Liver (tissue), 9 donors: ENCODE measurements around the gene AGAP5. TPM values are rescaled to one million over a fixed set of nuclear protein-coding genes. Genes with fewer than 3 reads are reported as not detected.

Source experiments
- DNase-seq: peaks from one replicate; pipeline ENCODE4 v3.0.0-alpha.2; 2017; ENCODE audit warnings: low spot score
- H3K27ac ChIP-seq, 2 donors: one replicate each; pipeline ENCODE4 v1.7.0; 2013; ENCODE audit warnings: inconsistent platforms in 2 of 2, low read length in 2 of 2, control low read depth in 1 of 2, low read depth in 1 of 2, mild to moderate bottlenecking in 1 of 2
- H3K27me3 ChIP-seq, 4 donors: one replicate each; pipeline versions ENCODE4 v1.6.1 to v1.7.0; 2013; ENCODE audit warnings: low read length in 3 of 4, inconsistent platforms in 1 of 4, mild to moderate bottlenecking in 1 of 4, moderate library complexity in 1 of 4; ENCODE audit not compliant: control insufficient read depth in 4 of 4, insufficient read depth in 4 of 4
- H3K36me3 ChIP-seq, 4 donors: one replicate each; pipeline versions ENCODE4 v1.6.1 to v1.7.0; 2013; ENCODE audit warnings: low read length in 3 of 4, mild to moderate bottlenecking in 3 of 4, low read depth in 1 of 4, moderate library complexity in 1 of 4; ENCODE audit not compliant: control insufficient read depth in 4 of 4, insufficient read depth in 3 of 4
- H3K4me1 ChIP-seq, 4 donors: one replicate each; pipeline versions ENCODE4 v1.6.1 to v1.7.0; 2013; ENCODE audit warnings: low read length in 3 of 4, mild to moderate bottlenecking in 3 of 4, moderate library complexity in 1 of 4; ENCODE audit not compliant: control insufficient read depth in 4 of 4, insufficient read depth in 4 of 4
- H3K4me3 ChIP-seq, 3 donors: one replicate each; pipeline versions ENCODE4 v1.6.1 to v1.7.0; 2013; ENCODE audit warnings: low read length in 3 of 3, control low read depth in 1 of 3, low read depth in 1 of 3, mild to moderate bottlenecking in 1 of 3
- H3K9ac ChIP-seq, 2 donors: one replicate each; pipeline ENCODE4 v1.7.0; 2013; ENCODE audit warnings: low read length in 2 of 2, mild to moderate bottlenecking in 2 of 2, moderate library complexity in 2 of 2, control low read depth in 1 of 2, low read depth in 1 of 2
- H3K9me3 ChIP-seq, 4 donors: one replicate each; pipeline versions ENCODE4 v1.6.1 to v1.7.0; 2013; ENCODE audit warnings: low read length in 3 of 4; ENCODE audit not compliant: control insufficient read depth in 4 of 4
- ATF3 ChIP-seq: IDR thresholded peaks from 2 replicates; pipeline ENCODE4 v1.6.1; 2016; ENCODE audit warnings: antibody characterized with exemption
- CTCF ChIP-seq: fragments of 150-350 bp; IDR thresholded peaks from 2 replicates; pipeline ENCODE4 v1.5.1; 2017; ENCODE audit warnings: improper control_type of control experiment, low read depth, low read length; ENCODE audit not compliant: missing input control
- EGR1 ChIP-seq, 2 donors: IDR thresholded peaks; 2 replicates each; pipeline ENCODE4 v1.6.1; 2016 to 2018; ENCODE audit warnings: antibody characterized with exemption in 2 of 2, low read depth in 2 of 2
- FOXA1 ChIP-seq: IDR thresholded peaks from 2 replicates; pipeline ENCODE4 v1.6.1; 2016; ENCODE audit warnings: antibody characterized with exemption
- GABPA ChIP-seq, 2 donors: IDR thresholded peaks in 1 of 2; conservative IDR thresholded peaks in 1 of 2; 2 replicates each; pipeline ENCODE4 v1.6.1; 2016; ENCODE audit warnings: antibody characterized with exemption in 2 of 2, mild to moderate bottlenecking in 1 of 2, moderate library complexity in 1 of 2
- HNF4A ChIP-seq, 2 donors: conservative IDR thresholded peaks; 2 replicates each; pipeline ENCODE4 v1.6.1; 2016; ENCODE audit warnings: antibody characterized with exemption in 2 of 2, mild to moderate bottlenecking in 2 of 2
- HNF4G ChIP-seq: IDR thresholded peaks from 2 replicates; pipeline ENCODE4 v1.6.1; 2016; ENCODE audit warnings: antibody characterized with exemption
- JUND ChIP-seq, 2 donors: IDR thresholded peaks; 2 replicates each; pipeline ENCODE4 v1.6.1; 2016; ENCODE audit warnings: antibody characterized with exemption in 2 of 2
- NR2F2 ChIP-seq: IDR thresholded peaks from 2 replicates; pipeline ENCODE4 v1.6.1; 2016; ENCODE audit warnings: antibody characterized with exemption
- RAD21 ChIP-seq, 2 donors: IDR thresholded peaks; 2 replicates each; pipeline ENCODE4 v1.6.1; 2016; ENCODE audit warnings: antibody characterized with exemption in 2 of 2, mild to moderate bottlenecking in 2 of 2
- RXRA ChIP-seq, 2 donors: IDR thresholded peaks; 2 replicates each; pipeline ENCODE4 v1.6.1; 2017 to 2018; ENCODE audit warnings: antibody characterized with exemption in 2 of 2, mild to moderate bottlenecking in 1 of 2
- SP1 ChIP-seq: IDR thresholded peaks from 2 replicates; pipeline ENCODE4 v1.6.1; 2018; ENCODE audit warnings: antibody characterized with exemption, mild to moderate bottlenecking
- YY1 ChIP-seq: IDR thresholded peaks from 2 replicates; pipeline ENCODE4 v1.6.1; 2016; ENCODE audit warnings: antibody characterized with exemption, mild to moderate bottlenecking
- ZBTB33 ChIP-seq: IDR thresholded peaks from 2 replicates; pipeline ENCODE4 v1.6.1; 2016; ENCODE audit warnings: antibody characterized with exemption
- WGBS: extraction: QIAGEN DNeasy Blood & Tissue Kit; methylation state at CpG from one replicate; pipeline ENCODE4 v1.1.7; 2013; 5-methylcytosine and 5-hydroxymethylcytosine counted together
- polyA plus RNA-seq, 2 donors: library from polyadenylated mRNA; stranded (reverse) in 1 of 2; unstranded in 1 of 2; fragments of 200-250 nt in 1 of 2; fragments of >200 nt in 1 of 2; fragmentation: Nextera tagmentation in 1 of 2; extraction: Ambion mirVana in 1 of 2; gene quantifications; one replicate each; pipeline versions ENCODE4 v1.2.1 to v1.2.3, GENCODE V29; 2013 to 2015
- total RNA-seq, 2 donors: library from RNA; depleted of rRNA; stranded (reverse); fragments of >200 nt; gene quantifications; one replicate each; pipeline ENCODE4 v1.2.3, GENCODE V29; 2014
- TF ChIP-seq, protein P1 (sequence below): IDR thresholded peaks from 2 replicates; pipeline ENCODE4 v1.6.1; 2016; ENCODE audit warnings: antibody characterized with exemption
- TF ChIP-seq, protein P2 (sequence below): IDR thresholded peaks from 2 replicates; pipeline ENCODE4 v1.6.1; 2016; ENCODE audit warnings: antibody characterized with exemption, mild to moderate bottlenecking
- donor health status: healthy.
- donor health status: healthy.
- donor health status: healthy.
- donor health status: healthy.
- donor health status: healthy.

The AGAP5 gene
- total and polyA plus RNA-seq, 4 donors, result 1.4 to 9.1 (median 2.5) TPM

GRCh38 chr10:73734796-73735305 is 36.9 kb upstream of the AGAP5 start:
- WGBS, result 91% methylated on average over 5 of the region's 5 CpGs
- Histone ChIP-seq H3K4me3 (no peak overlapping the region), H3K27me3 (no peaks in the 10 kb centered on the region), H3K9me3 (no peaks in the 10 kb centered on the region), H3K9ac (no peak overlapping the region), H3K36me3 (peaks cover 3 to 8% (median 6%) of the 10 kb centered on the region in 4 donors), H3K27ac (no peak overlapping the region), H3K4me1 (peaks cover 8 to 13% (median 11%) of the 10 kb centered on the region in 4 donors)
- no peak for DNase-seq
- TF ChIP-seq, protein P1, sequence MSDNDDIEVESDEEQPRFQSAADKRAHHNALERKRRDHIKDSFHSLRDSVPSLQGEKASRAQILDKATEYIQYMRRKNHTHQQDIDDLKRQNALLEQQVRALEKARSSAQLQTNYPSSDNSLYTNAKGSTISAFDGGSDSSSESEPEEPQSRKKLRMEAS, result no peak
- TF ChIP-seq FOXA1 (no peak), GABPA (IDR thresholded peaks at IDR 0.05 in 1 of 2, conservative IDR thresholded peaks at IDR 0.05 in 1 of 2) (no peak), YY1 (no peak), EGR1 (IDR thresholded peaks at IDR 0.05; ENCODE audit: low read depth in 2 of 2) (no peak), HNF4A (conservative IDR thresholded peaks at IDR 0.05) (no peak), RXRA (IDR thresholded peaks at IDR 0.05) (no peak), JUND (IDR thresholded peaks at IDR 0.05) (no peak), NR2F2 (no peak), ATF3 (no peak), HNF4G (no peak), SP1 (no peak), RAD21 (IDR thresholded peaks at IDR 0.05) (no peak), ZBTB33 (no peak), CTCF (no peak)
- TF ChIP-seq, protein P2, sequence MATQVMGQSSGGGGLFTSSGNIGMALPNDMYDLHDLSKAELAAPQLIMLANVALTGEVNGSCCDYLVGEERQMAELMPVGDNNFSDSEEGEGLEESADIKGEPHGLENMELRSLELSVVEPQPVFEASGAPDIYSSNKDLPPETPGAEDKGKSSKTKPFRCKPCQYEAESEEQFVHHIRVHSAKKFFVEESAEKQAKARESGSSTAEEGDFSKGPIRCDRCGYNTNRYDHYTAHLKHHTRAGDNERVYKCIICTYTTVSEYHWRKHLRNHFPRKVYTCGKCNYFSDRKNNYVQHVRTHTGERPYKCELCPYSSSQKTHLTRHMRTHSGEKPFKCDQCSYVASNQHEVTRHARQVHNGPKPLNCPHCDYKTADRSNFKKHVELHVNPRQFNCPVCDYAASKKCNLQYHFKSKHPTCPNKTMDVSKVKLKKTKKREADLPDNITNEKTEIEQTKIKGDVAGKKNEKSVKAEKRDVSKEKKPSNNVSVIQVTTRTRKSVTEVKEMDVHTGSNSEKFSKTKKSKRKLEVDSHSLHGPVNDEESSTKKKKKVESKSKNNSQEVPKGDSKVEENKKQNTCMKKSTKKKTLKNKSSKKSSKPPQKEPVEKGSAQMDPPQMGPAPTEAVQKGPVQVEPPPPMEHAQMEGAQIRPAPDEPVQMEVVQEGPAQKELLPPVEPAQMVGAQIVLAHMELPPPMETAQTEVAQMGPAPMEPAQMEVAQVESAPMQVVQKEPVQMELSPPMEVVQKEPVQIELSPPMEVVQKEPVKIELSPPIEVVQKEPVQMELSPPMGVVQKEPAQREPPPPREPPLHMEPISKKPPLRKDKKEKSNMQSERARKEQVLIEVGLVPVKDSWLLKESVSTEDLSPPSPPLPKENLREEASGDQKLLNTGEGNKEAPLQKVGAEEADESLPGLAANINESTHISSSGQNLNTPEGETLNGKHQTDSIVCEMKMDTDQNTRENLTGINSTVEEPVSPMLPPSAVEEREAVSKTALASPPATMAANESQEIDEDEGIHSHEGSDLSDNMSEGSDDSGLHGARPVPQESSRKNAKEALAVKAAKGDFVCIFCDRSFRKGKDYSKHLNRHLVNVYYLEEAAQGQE, result no peak
